Measurements from ENCODE around the gene KLHL15. TPM values are rescaled to one million over a fixed set of nuclear protein-coding genes. Genes with fewer than 3 reads are reported as not detected.

The KLHL15 gene
- total RNA-seq, 2 donors from 2014 or later, result 9.3 to 11.2 TPM

DNA sequence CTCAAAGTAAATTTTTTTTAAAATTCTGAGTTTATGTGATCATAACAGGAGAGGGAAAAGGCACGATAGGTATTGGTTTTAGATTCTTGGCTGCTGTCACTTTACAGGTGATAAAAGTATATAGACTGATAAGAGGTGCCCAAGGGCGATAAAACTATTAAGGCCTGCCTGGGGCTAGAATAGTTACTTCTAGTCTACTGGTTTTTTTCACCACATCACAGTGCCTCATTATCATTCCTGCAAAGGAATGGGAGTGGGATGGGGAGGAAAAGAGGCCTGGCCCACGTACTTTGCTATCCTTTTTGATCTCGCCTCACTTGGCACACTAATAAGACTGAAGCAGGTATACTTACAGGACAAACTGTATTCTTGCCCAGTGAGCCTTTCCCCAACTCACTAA is 72.6 kb downstream of the KLHL15 start:
- Mint-ChIP-seq H3K36me3 (no peaks in the 10 kb centered on the region), H3K4me1 (ENCODE audit: low read depth in 2 of 2) (peaks cover 9 to 17% of the 10 kb centered on the region in 2 donors), H3K27me3 (peaks cover 0 to 2% of the 10 kb centered on the region in 2 donors), H3K27ac (peak overlapping the region; percentile 87 to 92), H3K9me3 (no peaks in the 10 kb centered on the region), H3K4me3 (no peak overlapping the region)
- DNase-seq (ENCODE audit: low spot score), result no peak
- no peak for ATAC-seq

DNA sequence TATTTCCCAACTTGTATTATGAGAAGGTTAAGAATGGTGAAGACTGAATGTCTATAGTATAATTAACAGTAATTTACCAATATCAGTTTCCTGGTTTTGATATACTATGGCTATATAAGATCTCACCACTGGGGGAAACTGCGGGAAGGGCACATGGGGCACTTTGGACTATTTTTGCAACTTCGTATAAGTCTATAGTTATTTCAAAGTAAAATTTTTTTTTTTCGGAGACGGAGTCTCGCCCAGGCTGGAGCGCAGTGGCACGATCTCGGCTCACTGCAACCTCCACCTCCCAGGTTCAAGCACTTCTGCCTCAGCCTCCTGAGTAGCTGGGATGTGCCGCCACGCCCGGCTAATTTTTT is 73.1 kb downstream of the KLHL15 start:
- DNase-seq (ENCODE audit: low spot score) (no peak), ATAC-seq (no peak)
- H3K27ac Mint-ChIP-seq, result peak overlapping the region; percentile 87 to 92

DNA sequence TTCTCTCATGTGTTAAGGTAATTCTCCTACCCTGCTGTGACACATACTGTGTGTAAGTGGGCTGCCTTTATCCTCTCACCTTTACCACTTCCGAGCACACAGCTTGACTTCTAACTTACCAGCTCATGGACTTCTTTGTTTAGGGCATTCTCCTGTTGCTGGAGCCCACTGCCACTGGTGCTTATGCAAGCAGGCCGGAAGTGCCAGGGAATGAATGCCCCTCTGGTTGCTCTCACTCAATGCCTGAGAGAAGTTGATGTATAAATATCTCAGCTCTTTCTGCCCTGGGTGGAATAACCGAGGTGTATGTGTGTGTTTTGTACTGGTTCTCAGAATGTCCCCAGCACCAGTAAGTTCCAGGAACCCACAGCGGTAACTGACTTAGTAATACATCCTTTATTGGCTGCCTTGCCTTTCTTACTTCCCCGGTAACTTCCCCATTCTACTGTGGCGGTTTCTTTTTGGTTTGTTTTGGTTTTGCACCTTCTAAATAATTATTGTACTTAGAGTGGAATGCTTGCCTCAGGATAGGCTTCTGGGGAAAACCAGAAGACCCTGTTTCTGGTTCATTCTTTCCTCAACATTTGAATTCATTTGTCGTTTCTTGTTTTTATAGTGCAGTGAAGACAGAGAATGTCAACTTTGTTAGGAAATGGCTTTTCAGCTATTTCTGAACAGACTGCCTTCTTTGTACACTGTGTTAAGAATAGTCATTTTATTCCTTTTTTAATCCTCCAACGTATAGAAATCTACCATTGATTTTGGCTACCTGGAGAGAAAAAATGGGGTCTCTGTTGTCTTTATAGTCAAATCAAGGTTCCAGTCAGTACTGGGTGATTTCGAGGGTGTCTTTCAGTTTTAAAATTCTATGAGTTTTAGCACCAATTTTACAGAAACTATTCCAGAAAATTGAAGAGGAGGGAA is 73.7 kb downstream of the KLHL15 start:
- H3K36me3 Mint-ChIP-seq, result no peaks in the 10 kb centered on the region
- H3K4me1 Mint-ChIP-seq (ENCODE audit: low read depth in 2 of 2), result peaks cover 9 to 17% of the 10 kb centered on the region in 2 donors
- peak overlapping the region; percentile 87 to 92 for H3K27ac Mint-ChIP-seq
- H3K9me3 Mint-ChIP-seq, result no peaks in the 10 kb centered on the region
- peak; percentile 69 for DNase-seq (ENCODE audit: low spot score)
- peak; percentile 94 to 97 for ATAC-seq
- peaks cover 0 to 2% of the 10 kb centered on the region in 2 donors for H3K27me3 Mint-ChIP-seq
- H3K4me3 Mint-ChIP-seq, result peak overlapping the region; percentile 87

More for the DNA sequence above, 73.1 kb downstream of the KLHL15 start:
- peaks cover 0 to 2% of the 10 kb centered on the region in 2 donors for H3K27me3 Mint-ChIP-seq
- H3K4me3 Mint-ChIP-seq, result peak overlapping the region; percentile 87
- H3K9me3 Mint-ChIP-seq, result no peaks in the 10 kb centered on the region
- peaks cover 9 to 17% of the 10 kb centered on the region in 2 donors for H3K4me1 Mint-ChIP-seq (ENCODE audit: low read depth in 2 of 2)
- no peaks in the 10 kb centered on the region for H3K36me3 Mint-ChIP-seq

DNA sequence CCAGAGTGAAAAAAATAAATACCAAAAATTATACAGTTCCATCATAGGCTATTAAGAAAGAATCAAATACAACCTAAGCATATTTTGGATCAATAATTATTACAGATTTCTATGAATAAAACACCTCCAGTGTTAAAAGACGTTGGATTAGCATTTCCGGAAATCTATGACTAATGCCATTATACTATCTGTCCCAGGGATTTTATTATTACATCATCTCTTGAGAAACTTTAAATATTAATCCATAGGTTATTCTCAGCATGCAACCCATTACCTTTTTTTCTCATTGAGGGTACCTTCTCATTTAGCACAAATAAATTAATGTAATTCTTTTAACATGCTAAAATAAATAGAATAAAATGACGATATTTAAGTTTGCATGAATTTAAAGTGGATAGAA is 74.6 kb downstream of the KLHL15 start:
- Mint-ChIP-seq H3K36me3 (no peaks in the 10 kb centered on the region), H3K4me3 (peak overlapping the region; percentile 87), H3K9me3 (no peaks in the 10 kb centered on the region), H3K27me3 (peaks cover 0 to 2% of the 10 kb centered on the region in 2 donors), H3K27ac (peak overlapping the region; percentile 87 to 92), H3K4me1 (ENCODE audit: low read depth in 2 of 2) (peaks cover 9 to 17% of the 10 kb centered on the region in 2 donors)
- ATAC-seq (no peak), DNase-seq (ENCODE audit: low spot score) (no peak)

DNA sequence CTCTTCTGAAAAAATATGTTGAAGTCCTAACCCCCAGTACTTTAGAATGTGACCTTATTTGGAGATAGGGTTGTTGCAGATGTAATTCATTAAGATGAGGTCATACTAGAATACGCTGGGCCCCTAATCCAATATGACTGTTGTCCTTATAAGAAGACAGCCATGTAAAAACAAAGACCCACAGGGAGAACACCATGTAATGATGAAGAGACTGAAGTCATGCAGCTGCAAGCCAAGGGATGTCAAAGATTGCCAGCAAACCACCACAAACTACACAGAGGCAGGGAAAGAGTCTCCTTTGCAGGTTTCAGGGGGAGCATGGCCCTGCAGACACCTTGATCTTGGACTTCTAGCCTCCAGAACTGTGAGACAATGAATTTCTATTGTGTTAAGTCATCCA is 81.8 kb downstream of the KLHL15 start:
- DNase-seq (ENCODE audit: low spot score), result no peak
- Mint-ChIP-seq H3K9me3 (no peaks in the 10 kb centered on the region), H3K27me3 (peaks cover 0 to 3% of the 10 kb centered on the region in 2 donors), H3K4me1 (ENCODE audit: low read depth in 2 of 2) (no peaks in the 10 kb centered on the region), H3K36me3 (no peaks in the 10 kb centered on the region), H3K4me3 (no peak overlapping the region), H3K27ac (no peak overlapping the region)
- no peak for ATAC-seq

DNA sequence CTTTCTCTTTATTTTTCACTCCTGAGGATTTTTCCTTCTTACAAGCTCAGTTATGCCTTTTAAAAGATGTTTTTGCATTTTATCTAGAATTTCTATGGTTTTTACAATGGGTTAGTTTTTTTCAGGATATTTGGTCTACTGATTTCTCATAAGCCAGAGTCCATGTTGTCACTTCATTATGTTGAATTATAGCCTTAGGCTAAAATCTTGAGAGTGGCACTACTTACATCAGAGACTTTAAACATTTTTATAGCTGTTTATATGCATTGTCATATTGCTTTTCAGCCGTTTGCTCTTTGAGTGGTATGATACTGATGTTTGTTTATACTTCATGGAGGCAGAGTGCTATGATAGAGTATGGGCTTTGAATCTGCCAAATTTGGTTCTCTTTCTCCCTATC is 82.8 kb downstream of the KLHL15 start:
- no peak for DNase-seq (ENCODE audit: low spot score)
- no peak overlapping the region for H3K4me3 Mint-ChIP-seq
- no peaks in the 10 kb centered on the region for H3K36me3 Mint-ChIP-seq
- H3K4me1 Mint-ChIP-seq (ENCODE audit: low read depth in 2 of 2), result no peaks in the 10 kb centered on the region
- no peaks in the 10 kb centered on the region for H3K9me3 Mint-ChIP-seq
- peaks cover 0 to 3% of the 10 kb centered on the region in 2 donors for H3K27me3 Mint-ChIP-seq
- no peak for ATAC-seq
- no peak overlapping the region for H3K27ac Mint-ChIP-seq

DNA sequence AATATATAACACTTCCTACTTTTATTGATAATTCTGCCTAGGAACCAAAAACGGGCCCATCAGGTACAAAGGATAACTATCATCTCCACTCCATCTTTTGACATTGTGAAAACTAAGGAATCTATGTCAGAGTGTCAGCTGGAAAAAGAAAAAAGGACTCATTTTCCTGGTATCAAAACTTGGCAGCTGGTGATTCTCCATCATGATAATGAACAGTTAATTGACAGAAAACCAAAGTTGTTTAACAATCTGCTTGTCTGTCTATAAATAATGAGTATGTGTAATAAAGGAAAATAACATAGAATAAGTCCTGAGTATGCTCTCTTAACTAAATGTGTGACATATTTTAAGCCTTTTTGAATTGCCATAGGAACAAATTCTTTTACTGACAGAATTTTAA is 87.8 kb downstream of the KLHL15 start:
- H3K9me3 Mint-ChIP-seq, result no peaks in the 10 kb centered on the region
- peaks cover 0 to 3% of the 10 kb centered on the region in 2 donors for H3K27me3 Mint-ChIP-seq
- no peaks in the 10 kb centered on the region for H3K4me1 Mint-ChIP-seq (ENCODE audit: low read depth in 2 of 2)
- DNase-seq (ENCODE audit: low spot score) (no peak), ATAC-seq (no peak)
- H3K27ac Mint-ChIP-seq, result no peak overlapping the region
- H3K4me3 Mint-ChIP-seq, result no peak overlapping the region
- no peaks in the 10 kb centered on the region for H3K36me3 Mint-ChIP-seq

DNA sequence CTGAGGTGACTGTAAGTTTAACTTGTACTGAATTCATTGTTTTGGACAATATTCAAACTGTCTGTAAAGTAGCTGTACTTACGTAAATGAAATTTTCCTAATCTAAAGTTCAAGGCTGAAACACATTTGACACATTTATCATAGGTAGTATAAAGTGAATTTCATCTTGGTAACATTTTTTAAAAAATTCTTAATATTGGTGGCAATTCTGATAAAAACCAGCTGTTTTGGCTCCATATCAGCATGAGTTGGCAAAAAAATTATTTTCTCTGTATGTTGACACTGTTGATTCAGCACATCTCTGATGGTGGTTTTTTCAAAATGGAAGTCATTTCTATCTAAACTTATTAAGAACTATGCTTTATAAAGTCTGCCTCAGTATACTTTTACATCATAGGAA is 88.3 kb downstream of the KLHL15 start:
- no peaks in the 10 kb centered on the region for H3K36me3 Mint-ChIP-seq
- DNase-seq (ENCODE audit: low spot score) (no peak), ATAC-seq (no peak)
- peaks cover 0 to 3% of the 10 kb centered on the region in 2 donors for H3K27me3 Mint-ChIP-seq
- no peaks in the 10 kb centered on the region for H3K4me1 Mint-ChIP-seq (ENCODE audit: low read depth in 2 of 2)
- no peak overlapping the region for H3K27ac Mint-ChIP-seq
- H3K4me3 Mint-ChIP-seq, result no peak overlapping the region
- no peaks in the 10 kb centered on the region for H3K9me3 Mint-ChIP-seq

DNA sequence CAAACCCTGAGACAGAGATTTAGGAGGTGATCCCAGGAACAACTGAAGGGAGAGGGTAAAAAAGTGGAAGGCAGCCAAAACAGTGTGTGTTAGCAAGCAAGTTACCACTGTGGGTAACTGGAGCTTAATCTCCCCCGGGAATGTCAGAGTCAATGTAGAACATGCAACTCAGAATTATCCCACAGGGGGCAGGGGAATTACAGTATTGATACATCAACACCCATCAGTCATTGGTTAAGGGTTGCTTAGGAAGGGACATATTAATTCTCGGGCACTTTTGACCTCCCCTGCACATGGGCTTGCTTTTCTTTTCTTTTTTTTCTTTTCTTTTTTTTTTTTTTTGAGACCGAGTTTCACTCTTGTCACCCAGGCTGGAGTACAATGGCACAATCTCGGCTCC is 89.9 kb downstream of the KLHL15 start:
- H3K9me3 Mint-ChIP-seq, result no peaks in the 10 kb centered on the region
- H3K36me3 Mint-ChIP-seq, result no peaks in the 10 kb centered on the region
- no peak overlapping the region for H3K4me3 Mint-ChIP-seq
- H3K4me1 Mint-ChIP-seq (ENCODE audit: low read depth in 2 of 2), result no peaks in the 10 kb centered on the region
- no peaks in the 10 kb centered on the region for H3K27me3 Mint-ChIP-seq
- DNase-seq (ENCODE audit: low spot score), result no peak
- no peak for ATAC-seq
- H3K27ac Mint-ChIP-seq, result no peak overlapping the region

DNA sequence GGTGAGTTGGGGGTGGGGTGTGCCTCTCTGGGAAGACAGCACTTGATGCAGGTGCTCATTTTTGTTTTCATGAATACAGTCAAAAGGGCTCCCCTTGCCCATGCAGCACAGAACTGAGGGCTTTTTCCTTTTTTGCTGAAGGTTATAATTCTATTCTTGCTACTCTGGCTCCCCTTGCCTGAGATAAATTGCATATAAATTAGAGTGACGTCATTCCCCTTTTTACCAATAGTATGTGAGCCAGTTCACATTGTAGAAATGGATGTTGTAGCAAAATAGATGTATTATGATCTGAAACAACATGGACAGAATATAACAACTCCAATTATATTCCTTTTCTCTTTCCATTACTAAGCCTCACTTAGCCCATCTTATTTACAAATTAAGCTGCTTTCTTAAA is 90.8 kb downstream of the KLHL15 start:
- no peaks in the 10 kb centered on the region for H3K9me3 Mint-ChIP-seq
- DNase-seq (ENCODE audit: low spot score), result no peak
- peaks cover 2 to 3% of the 10 kb centered on the region in 2 donors for H3K4me1 Mint-ChIP-seq (ENCODE audit: low read depth in 2 of 2)
- no peaks in the 10 kb centered on the region for H3K27me3 Mint-ChIP-seq
- no peaks in the 10 kb centered on the region for H3K36me3 Mint-ChIP-seq
- ATAC-seq, result no peak
- no peak overlapping the region for H3K4me3 Mint-ChIP-seq
- no peak overlapping the region for H3K27ac Mint-ChIP-seq

DNA sequence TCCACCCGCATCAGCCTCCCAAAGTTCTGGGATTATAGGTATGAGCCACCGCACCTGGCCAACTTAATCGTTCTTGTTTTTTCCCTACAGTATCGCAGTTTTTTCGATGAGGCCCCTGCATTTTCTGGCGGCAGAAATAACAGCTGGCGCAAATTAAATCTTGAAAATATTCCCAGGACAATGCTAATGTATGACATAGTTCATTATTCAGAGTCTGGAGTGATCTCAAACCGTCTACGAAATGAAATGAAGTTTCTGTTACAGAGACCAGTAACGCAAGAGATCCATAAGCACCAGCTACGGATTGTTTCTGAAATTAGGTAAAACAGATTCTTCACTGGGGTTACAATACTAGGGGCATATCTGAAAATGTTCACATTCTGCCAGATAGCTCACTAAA is 91.9 kb downstream of the KLHL15 start:
- no peak overlapping the region for H3K4me3 Mint-ChIP-seq
- DNase-seq (ENCODE audit: low spot score) (no peak), ATAC-seq (no peak)
- H3K27ac Mint-ChIP-seq, result no peak overlapping the region
- peaks cover 5% of the 10 kb centered on the region in 2 donors for H3K4me1 Mint-ChIP-seq (ENCODE audit: low read depth in 2 of 2)
- H3K27me3 Mint-ChIP-seq, result no peaks in the 10 kb centered on the region
- no peaks in the 10 kb centered on the region for H3K36me3 Mint-ChIP-seq
- H3K9me3 Mint-ChIP-seq, result no peaks in the 10 kb centered on the region

Other genes starting within 250 kb of the KLHL15 start
- 100 to 1,000 TPM; 122 to 135 TPM for gene SAT1, start 244.0 kb downstream of the KLHL15 start, total RNA-seq
- gene APOO, start 119.2 kb downstream of the KLHL15 start, total RNA-seq, result 10 to 100 TPM; 25.6 to 26.3 TPM
- not detected for gene CXorf58, start 119.2 kb downstream of the KLHL15 start, total RNA-seq
- 100 to 1,000 TPM; 174 to 194 TPM for gene EIF2S3, start 27.8 kb upstream of the KLHL15 start, total RNA-seq
- 10 to 100 TPM; 57.7 to 78.1 TPM for gene ZFX, start 122.5 kb upstream of the KLHL15 start, total RNA-seq